ENCODE results near the gene RTL10. TPM values are rescaled to one million over a fixed set of nuclear protein-coding genes. Genes with fewer than 3 reads are reported as not detected.

The RTL10 gene
- polyA plus RNA-seq, 1 of the 3 experiments (the other 2 are of a cell fraction), result 7.8 TPM

GRCh38 chr22:19866665-19867009 lies 12.0 kb upstream of the RTL10 start:
- H2AFZ ChIP-seq (ENCODE audit: low read depth), result no peak overlapping the region
- CTCF ChIA-PET, result interaction anchor here (0.9 to 3.4 kb wide), 4 partner anchors 9 to 136 kb away, joined by 3 to 20 read pairs (median 6); partner anchors contain the start of genes GNB1L and RTL10
- no peaks in the 10 kb centered on the region for H4K20me1 ChIP-seq (ENCODE audit: insufficient read depth)
- H3K27me3 ChIP-seq (ENCODE audit: insufficient read depth), result no peaks in the 10 kb centered on the region
- 94% methylated on average over 3 of the region's 3 CpGs for WGBS (ENCODE audit: low lambda C conversion rate)
- H3K79me2 ChIP-seq (ENCODE audit: insufficient read depth), result no peaks in the 10 kb centered on the region
- H3K9me2 ChIP-seq, result no peaks in the 10 kb centered on the region
- H3K4me2 ChIP-seq, result no peak overlapping the region
- TF ChIP-seq GATA2 (CRISPR knock-in tag; IDR thresholded peaks at IDR 0.05) (no peak), GABPA (IDR thresholded peaks at IDR 0.05; ENCODE audit: low read depth) (no peak), IRF3 (IDR thresholded peaks at IDR 0.05; ENCODE audit: low read depth, low read length) (no peak), RXRA (IDR thresholded peaks at IDR 0.05; ENCODE audit: borderline replicate concordance, low read depth) (no peak), FOXJ3 (CRISPR knock-in tag; IDR thresholded peaks at IDR 0.05) (no peak), ELF1 (IDR thresholded peaks at IDR 0.05) (no peak), SIN3A (IDR thresholded peaks at IDR 0.05; ENCODE audit: borderline replicate concordance, low read depth, low read length) (no peak), FOSL2 (IDR thresholded peaks at IDR 0.05; ENCODE audit: borderline replicate concordance, low read depth) (no peak), MAX (IDR thresholded peaks at IDR 0.05; ENCODE audit: low read depth) (no peak), YY1 (IDR thresholded peaks at IDR 0.05; ENCODE audit: low read depth) (no peak), RFX5 (IDR thresholded peaks at IDR 0.05; ENCODE audit: low read length) (no peak)
- TF ChIP-seq, protein P1, sequence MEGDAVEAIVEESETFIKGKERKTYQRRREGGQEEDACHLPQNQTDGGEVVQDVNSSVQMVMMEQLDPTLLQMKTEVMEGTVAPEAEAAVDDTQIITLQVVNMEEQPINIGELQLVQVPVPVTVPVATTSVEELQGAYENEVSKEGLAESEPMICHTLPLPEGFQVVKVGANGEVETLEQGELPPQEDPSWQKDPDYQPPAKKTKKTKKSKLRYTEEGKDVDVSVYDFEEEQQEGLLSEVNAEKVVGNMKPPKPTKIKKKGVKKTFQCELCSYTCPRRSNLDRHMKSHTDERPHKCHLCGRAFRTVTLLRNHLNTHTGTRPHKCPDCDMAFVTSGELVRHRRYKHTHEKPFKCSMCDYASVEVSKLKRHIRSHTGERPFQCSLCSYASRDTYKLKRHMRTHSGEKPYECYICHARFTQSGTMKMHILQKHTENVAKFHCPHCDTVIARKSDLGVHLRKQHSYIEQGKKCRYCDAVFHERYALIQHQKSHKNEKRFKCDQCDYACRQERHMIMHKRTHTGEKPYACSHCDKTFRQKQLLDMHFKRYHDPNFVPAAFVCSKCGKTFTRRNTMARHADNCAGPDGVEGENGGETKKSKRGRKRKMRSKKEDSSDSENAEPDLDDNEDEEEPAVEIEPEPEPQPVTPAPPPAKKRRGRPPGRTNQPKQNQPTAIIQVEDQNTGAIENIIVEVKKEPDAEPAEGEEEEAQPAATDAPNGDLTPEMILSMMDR (IDR thresholded peaks at IDR 0.05), result no peak
- H3K9ac ChIP-seq, result no peak overlapping the region
- H3F3A ChIP-seq (replicated peaks; ENCODE audit: insufficient read depth), result no peaks in the 10 kb centered on the region
- H3K4me1 ChIP-seq (ENCODE audit: control insufficient read depth in 1 of 2, insufficient read depth in 2 of 2, low read depth in 1 of 2, low read length in 1 of 2), result no peaks in the 10 kb centered on the region; a peak in 1 of 4 replicates
- no peak for DNase-seq
- H3K27ac ChIP-seq (ENCODE audit: low read depth in 2 of 2, low read length in 1 of 2), result no peak overlapping the region
- no peak overlapping the region for H3K4me3 ChIP-seq (ENCODE audit: low read depth in 2 of 2, low read length in 1 of 2)
- H3K36me3 ChIP-seq (replicated peaks in 1 of 2; ENCODE audit: control insufficient read depth in 1 of 2, insufficient read depth in 2 of 2, low read length in 1 of 2), result no peaks in the 10 kb centered on the region
- POLR2A ChIA-PET, result no interaction called here
- H3K9me3 ChIP-seq, result no peaks in the 10 kb centered on the region

DNA sequence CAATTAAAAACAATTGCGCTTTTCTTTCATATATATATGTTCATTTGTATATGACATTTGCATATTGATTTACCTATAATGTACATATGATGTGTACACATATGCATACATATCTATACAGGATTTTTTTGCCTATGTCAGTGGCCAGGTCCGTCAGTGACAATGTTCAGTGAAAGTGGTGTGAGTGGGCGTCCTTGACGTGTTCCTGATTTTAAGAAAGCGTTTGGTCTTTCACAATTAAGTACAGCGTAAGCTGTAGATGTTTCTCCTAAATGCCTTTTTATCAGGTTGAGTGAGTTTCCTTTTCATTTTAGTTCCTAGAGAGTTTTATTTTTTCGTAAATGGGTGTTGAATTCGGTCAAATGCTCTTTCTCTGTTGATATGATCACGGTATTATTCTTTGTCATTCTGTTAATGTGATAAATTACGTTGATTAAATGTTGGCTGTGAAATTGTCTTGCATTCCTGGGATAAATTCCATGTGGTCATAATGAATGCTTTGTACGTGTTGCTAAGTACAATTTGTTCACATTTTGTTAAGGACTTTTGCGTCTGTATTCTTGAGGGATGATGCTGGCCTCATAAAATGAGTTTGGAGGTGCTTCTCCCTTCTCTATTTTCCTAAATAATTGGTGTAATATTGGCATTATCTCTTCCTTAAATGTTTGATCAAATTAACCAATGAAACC lies 10.6 kb upstream of the RTL10 start:
- no peak for TF ChIP-seq EP300 (IDR thresholded peaks at IDR 0.05; ENCODE audit: borderline replicate concordance in 1 of 2, low read depth in 1 of 2, low read length in 1 of 2)
- no peaks in the 10 kb centered on the region for H3K4me1 ChIP-seq (ENCODE audit: control insufficient read depth in 1 of 2, insufficient read depth in 2 of 2, low read depth in 1 of 2, low read length in 1 of 2)
- no peak overlapping the region for H3K27ac ChIP-seq (ENCODE audit: low read depth in 2 of 2, low read length in 1 of 2)
- H3K9ac ChIP-seq, result no peak overlapping the region
- no peak for DNase-seq
- H3K4me3 ChIP-seq (ENCODE audit: low read depth in 2 of 2, low read length in 1 of 2), result no peak overlapping the region
- H3F3A ChIP-seq (replicated peaks; ENCODE audit: insufficient read depth), result no peaks in the 10 kb centered on the region
- no peaks in the 10 kb centered on the region for H3K9me3 ChIP-seq
- H2AFZ ChIP-seq (ENCODE audit: low read depth), result no peak overlapping the region
- no peaks in the 10 kb centered on the region for H4K20me1 ChIP-seq (ENCODE audit: insufficient read depth)
- no peak overlapping the region for H3K4me2 ChIP-seq
- WGBS (ENCODE audit: low lambda C conversion rate), result 91% methylated on average over 12 of the region's 12 CpGs
- H3K9me2 ChIP-seq, result no peaks in the 10 kb centered on the region
- no peaks in the 10 kb centered on the region for H3K27me3 ChIP-seq (ENCODE audit: insufficient read depth)
- POLR2A ChIA-PET, result no interaction called here
- no peaks in the 10 kb centered on the region for H3K36me3 ChIP-seq (replicated peaks in 1 of 2; ENCODE audit: control insufficient read depth in 1 of 2, insufficient read depth in 2 of 2, low read length in 1 of 2)
- no peaks in the 10 kb centered on the region for H3K79me2 ChIP-seq (ENCODE audit: insufficient read depth)
- CTCF ChIA-PET, result interaction anchor here (0.6 to 3.4 kb wide), 6 partner anchors 10 to 186 kb away, joined by 3 to 20 read pairs (median 4); partner anchors contain the start of genes GNB1L and RTL10
